Stromal cell of bone marrow (primary cell): ENCODE measurements around the gene EFNB2.

Experiments
- DNase-seq: peaks from one replicate; pipeline ENCODE4 v3.0.0-alpha.2; 2012; ENCODE audit warnings: low read depth

Gene EFNB2, protein sequence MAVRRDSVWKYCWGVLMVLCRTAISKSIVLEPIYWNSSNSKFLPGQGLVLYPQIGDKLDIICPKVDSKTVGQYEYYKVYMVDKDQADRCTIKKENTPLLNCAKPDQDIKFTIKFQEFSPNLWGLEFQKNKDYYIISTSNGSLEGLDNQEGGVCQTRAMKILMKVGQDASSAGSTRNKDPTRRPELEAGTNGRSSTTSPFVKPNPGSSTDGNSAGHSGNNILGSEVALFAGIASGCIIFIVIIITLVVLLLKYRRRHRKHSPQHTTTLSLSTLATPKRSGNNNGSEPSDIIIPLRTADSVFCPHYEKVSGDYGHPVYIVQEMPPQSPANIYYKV

DNA sequence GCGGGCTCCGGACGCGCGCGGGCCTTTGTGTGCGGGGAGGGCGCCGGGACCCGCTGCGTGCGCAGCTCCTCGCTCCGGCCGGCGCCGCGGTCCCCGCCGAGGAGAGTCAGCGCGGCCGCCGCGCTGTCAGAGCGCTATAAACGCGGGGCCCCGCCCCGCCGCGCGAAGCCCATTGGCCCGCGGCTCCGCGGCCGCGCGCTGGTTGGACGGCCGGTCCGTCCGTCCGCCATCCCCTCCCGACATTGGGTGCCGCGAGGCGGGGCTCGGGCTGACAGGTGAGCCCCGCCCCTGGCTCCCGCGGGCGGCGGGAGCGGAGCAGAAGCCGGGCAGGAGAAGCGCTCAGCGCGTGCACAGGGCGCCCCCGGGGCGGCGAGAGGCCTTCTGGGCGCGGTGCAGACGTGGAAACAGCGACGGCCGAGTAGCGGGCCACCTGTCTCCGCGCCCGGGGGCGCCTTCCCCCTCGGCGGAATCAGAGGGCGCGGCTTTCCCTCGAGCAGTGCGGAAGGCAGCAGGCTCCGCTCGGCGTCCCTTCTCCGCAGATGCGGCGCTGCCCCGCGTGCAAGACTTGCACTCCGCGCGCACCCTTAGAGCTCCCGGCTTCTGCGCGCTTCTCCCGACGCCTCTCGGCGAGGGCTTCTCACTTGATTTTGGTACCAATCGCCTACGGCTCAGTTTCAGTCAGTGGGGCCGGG, at the start of gene EFNB2:
Gene EFNB2 (minus strand): TSS at position 111 of the 692 bp plus-strand sequence. CDS start 698 bp downstream, outside the sequence.
- DNase-seq = peak; percentile 72

DNA sequence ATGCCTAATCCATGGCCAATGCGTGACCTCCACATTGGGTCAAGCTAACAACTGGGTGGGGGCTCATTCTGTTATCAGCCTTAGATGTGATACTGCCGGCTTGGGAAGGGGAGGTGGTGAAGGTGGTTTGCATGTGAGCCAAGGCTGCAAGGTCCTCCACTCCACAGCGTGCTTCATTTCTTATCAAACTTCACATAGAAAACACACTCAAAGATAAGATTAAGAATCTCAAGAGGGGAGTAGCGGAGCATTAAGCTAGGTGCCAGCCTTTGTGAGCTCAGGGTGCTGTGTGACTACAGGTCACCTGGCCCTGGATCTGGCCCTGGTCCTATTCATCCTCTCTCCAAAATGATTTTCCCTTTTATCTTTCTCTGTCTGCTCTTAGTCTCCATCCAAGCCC, 45.8 kb upstream of the EFNB2 start:
- no peak for DNase-seq

DNA sequence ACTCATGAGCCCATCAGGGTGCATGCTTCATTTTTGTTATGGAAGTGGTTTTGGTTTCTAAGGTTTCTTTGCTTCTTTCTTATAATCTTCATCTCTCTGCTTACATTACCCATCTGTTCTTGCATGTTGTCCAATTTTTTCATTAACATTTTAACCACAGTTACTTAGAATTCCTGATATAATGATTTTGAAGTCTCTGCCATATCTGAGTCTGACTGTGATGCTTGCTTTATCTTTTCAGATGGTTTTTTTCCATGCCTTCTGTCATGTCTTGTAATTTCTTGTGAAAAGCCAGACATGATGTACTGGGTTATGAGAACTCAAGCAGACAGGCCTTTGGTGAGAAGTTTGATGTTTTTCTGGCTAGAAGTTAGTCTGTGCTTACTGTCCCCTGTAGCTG, 40.4 kb upstream of the EFNB2 start:
- no peak for DNase-seq

DNA sequence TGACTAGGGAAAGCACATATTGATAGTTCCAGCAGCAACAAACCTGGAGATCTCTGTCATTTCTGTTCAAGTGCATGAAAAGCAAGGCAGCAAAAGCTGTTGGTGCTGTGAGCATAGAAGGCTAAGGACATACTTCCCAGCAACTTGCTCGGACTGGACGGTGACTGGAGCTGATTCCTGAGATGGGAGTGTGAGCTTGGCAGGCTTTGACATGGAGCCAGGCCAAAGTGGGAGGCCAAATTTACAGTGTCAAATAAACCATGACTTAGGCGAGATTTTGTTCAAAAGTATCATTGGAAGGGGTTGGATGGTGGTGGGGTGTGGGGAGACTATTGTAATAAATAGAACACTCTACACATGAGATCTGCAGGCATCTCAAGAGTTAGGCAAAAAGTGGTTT, 38.4 kb upstream of the EFNB2 start:
- DNase-seq = no peak

DNA sequence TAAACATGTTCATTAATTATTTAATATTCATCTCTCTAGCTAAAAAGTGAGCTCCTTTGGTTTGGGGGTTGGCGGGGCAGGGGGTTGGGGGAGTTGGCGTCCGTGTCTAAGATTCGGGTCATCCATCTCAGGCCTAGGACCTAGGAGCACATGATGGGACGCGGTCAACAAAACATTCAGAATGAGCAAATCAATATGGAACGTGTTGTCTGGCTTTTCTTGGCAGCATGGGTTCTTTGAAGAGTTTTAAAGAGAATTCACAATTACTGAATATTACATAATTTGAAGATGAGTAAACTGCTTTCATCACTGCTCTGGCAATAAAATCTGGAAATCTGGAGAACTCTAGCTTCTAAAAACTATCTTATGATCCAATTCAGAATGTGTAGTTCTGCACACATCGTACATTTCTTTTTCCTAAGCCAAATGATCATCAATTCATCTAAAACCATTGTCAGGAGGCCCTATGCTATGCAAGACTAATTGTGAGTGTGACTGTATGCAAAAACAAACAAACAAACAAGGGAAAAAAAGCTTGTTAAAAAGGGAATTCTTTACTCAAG, 37.9 kb upstream of the EFNB2 start:
- peak; percentile 57 for DNase-seq

DNA sequence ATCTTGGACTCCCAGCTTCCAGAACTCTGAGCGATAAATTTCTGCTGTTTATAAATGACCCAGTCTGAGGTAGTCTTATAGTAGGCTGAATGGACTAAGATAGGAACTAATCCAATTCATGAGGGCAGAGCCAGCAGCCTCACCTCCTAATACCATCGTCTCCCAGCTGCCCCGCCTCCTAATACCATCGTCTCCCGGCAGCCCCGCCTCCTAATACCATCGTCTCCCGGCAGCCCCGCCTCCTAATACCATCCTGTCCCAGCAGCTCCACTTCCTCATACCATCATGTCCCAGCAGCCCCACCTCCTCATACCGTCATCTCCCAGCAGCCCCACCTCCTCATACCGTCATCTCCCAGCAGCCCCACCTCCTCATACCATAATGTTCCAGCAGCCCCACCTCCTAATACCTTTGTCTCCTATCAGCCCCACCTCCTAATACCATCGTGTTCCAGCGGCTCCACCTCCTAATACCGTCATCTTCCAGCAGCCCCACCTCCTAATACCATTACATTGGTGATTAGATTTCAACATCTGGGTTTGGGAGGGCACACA, 34.9 kb upstream of the EFNB2 start:
- no peak for DNase-seq

DNA sequence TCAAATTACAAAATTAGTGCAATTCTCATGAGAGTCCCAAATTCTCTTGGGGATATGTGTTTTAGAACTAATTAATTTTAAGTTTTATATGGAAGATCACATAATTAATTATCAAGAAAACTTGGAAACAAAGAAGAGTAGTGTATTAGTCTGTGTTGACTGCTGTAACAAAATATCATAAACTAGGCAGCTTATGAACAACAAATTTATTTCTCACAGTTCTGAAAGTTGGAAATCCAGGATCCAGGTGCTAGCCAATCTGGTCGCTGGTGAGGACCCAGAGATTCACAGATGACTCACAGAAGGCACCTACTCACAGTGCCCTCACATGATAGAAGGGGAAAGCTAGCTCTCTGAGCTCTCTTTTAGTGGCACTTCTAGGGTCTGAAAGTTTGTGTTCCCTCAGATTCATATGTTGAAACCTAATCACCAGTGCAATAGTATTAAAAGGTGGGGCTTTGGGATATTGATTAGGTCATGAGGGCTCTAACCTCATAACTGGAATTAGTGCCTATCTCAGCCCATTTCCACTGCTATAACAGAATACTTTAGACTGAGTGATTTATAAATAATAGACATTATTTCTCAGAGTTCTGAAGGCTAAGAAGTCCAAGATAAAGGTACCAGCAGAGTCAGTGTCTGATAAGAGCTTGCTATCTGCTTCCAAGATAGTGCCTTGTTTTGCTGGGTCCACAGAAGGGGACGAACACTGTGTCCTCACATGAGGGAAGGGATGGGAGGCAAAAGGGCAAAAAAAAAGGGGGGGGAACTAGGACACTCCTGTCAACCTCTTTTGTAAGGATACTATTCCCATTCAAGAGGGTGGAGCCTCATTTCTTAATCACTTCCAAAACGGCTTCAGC, 34.0 kb upstream of the EFNB2 start:
- no peak for DNase-seq

DNA sequence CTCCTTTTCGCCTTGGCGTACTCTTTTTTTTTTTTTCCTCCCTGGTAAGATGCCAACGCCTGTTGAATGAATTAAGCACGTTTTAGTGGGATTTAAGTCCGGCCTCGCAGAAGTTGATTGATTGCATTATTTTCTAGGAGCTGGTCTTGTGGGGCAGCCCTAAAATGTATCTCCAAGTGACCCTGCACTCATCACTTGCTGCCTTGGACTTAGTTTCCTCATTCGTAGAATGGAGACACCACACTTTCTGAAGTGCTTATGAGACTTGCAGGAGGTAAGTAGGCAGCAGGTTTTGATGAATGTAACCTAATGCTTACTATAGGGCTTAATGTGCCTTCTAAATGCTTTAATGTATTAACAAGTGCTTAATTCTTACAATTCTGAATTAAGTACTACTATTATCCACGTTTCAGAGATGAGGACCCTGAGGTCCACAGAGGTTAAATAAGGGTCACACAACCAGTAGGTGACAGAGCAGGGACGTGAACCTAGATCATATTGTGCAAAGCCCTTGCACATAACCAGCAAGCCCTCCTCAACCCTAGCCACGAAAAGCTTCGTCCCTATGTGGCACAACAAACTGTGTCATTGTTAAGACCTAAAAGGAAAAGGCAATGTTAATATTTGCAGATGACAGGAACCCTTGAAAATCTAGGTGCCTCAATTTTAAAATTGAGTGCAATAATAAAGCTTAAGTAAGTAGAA, 33.0 kb upstream of the EFNB2 start:
- no peak for DNase-seq

DNA sequence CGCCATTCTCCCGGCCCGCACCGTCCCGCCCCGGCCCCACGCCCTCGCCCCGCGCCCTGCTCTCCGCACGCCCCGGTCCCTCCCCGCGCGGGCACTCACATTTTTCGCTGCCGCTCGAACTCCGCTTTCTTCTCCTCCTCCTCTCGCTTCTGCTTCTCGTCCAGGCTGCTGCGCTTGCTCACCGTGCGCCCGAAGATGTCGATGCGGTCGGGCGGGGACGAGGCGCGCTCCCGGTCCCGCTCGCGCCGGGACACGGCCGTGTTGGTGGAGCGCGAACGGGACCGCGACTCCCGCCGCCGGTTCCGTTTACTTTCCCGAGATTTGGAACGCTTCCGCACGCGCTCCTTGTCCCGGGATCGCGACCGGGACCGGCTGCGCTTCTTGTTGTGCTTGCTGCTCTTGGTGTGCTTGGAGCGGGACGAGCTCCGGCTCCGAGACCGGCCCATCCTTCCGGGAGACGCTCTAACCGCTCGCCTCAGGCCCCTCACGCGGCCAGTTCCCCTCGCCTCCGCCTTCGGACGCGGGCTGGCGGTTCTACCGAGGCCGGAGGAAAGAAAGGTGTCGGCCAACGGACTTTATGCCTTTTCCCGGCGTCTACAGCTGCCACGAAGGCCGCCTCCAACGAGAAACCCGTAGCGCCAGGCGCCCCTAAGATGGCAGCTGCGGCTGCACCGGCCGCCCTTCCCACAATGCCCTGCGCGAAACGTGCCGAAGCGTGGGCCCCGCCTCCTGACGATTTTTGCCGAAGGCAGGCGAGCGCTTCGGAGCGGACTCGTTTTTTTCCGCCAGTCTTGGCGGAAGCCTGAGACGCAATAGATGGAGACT, 32.2 kb upstream of the EFNB2 start, which contains the start of gene ARGLU1:
Gene ARGLU1 (minus strand): TSS at position 664 of the 825 bp plus-strand sequence. CDS start 218 bp downstream, at position 446.
- peak; percentile 81 for DNase-seq

DNA sequence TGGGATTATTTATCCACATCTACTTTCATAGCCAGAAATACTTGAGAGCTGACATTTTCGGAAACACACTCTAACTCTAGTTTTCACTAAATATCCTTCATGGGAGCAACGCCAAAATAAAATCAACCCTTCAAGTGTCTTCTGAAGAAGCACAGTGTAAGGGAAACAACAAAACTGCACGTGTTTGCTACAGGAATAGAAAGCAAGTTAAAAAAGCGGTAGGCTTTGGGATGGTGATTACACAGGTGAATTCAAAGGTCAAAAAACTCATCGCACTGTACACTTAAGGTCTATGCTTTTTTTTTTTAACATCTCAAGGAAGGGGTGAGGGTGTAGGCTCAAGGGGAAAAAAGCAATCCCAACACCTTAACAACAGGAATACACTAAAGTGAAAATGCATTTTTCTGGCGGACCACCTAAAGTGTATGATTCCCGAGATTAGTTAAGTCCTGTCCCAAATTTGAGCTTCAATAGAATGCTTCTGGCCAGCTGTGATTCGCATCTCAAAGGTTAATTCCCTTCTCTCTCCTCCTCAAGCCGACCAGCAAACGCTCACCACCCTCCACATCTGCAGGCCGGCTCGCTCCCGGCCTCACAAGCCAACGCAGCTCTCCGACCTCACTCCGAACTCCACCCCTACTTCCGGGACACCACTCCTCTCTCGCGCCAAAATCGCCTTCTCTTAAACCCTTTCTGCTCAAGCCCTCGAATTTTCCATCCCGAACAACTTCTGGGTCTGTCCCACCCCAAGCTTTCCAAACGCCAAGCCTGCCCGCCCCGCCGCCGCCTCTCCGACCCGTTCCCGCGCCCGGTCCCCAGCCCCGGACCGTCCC, 31.4 kb upstream of the EFNB2 start:
- DNase-seq = peak; percentile 25

DNA sequence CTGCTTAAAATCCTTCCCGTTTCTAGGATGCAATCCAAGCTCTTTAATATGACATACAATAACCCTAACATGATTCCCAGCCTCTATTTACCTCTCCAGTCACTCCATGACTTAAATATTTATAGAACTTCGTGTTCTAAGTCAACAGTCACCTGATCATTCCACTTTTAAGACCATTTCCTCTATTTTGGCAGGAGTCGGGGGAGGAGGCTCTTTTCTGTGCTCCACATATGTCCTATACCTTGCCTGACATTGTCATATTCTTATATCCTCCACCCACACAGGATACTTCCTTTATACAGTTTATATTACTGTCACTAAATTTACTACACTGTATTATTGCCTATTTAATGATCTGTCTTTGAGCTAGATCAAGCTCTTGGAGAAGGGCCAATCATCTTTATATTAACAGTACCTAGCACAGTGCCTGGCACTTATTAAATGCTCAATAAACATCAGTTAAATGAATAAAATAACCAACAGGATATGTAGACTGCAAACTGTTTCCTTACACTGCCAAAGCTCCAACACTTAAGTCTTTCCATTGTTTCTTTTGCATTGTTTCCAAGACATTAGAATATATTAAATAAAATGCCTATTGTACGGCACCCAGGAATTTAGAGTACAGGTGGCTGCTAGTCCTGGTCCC, 29.8 kb upstream of the EFNB2 start:
- DNase-seq = no peak

DNA sequence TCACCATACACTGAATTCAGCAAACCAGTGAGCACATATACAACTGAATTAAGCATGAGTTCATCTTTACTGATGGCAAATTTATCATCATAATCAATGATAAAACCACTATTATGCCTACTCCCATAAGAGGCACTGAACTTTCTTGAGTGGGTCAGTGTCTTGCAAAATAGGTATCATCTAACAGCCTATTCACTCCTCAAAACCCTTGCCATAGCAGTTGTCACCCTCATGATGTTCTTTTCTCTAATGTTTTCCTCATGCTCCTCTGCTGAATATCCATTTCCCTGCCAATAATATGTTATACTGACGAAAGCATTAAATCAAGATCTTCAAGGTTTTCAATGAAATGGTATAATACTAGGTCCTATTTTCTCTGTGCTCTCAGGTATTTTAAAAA, 26.8 kb upstream of the EFNB2 start:
- DNase-seq = no peak

DNA sequence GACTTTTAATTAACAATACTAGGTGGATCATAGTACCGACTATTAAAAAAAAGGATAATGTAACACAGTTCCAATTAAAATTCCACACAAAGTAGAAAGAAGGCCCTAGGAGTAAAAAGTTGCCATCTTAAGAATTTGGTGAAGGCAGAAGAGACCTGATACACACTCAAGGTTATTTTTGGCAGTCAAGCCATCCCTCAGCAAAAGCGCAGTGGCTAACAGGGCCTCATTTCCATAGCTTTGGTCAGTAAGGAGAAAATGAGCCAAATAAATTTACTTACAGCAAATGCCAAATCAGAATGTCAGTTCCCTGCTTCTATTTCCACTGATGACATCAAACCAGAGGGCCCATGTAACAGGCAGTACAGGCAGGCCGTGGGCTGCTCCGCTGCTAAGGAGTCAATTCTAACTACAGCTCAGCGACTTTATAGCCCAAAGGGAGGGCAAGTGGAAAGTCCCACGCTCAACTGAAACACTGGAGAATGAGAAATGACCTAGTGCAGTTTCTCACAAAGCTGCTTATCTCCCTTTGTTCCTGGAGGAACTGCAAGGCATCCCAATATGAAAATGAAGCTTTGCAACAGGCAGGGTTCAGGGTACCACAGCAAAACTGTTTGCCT, 26.2 kb upstream of the EFNB2 start:
- peak; percentile 24 for DNase-seq

DNA sequence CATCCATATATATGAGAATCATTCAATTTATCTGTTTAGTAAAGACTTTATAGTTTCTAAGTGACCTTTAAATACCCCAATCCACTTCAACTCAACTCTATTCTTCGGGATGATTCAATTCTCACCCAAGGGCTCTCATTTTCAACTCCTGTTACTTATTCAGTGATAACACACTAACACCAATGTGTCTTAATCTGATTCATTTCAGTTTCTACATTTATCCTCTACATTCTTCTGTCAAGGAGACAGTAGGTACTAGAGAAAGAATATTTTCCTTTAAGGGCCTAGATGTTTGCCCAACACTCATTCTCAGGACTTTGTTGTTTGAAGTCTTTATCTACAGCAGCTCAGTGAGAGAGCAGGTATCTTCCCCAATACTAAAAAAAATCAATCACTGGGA, 25.4 kb upstream of the EFNB2 start:
- DNase-seq = no peak

DNA sequence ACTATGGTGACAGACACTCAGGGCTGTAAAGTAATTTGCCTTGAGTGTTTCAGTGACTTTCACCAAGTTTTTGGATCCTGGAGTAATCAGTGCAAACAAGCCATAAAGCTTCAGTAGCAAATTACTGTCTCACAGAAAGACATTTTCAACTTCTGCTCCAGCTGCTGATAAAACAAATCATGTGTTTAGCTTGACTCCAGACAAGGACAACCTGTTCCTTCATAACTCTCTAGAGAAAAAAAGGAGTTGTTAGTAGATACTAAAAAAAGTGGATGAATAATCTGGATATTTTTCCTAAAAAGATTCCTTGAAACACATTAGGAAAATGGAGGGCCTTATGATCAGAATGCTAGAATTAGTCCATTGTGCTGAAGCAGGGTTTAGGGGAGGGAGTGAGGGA, 23.1 kb upstream of the EFNB2 start:
- no peak for DNase-seq

DNA sequence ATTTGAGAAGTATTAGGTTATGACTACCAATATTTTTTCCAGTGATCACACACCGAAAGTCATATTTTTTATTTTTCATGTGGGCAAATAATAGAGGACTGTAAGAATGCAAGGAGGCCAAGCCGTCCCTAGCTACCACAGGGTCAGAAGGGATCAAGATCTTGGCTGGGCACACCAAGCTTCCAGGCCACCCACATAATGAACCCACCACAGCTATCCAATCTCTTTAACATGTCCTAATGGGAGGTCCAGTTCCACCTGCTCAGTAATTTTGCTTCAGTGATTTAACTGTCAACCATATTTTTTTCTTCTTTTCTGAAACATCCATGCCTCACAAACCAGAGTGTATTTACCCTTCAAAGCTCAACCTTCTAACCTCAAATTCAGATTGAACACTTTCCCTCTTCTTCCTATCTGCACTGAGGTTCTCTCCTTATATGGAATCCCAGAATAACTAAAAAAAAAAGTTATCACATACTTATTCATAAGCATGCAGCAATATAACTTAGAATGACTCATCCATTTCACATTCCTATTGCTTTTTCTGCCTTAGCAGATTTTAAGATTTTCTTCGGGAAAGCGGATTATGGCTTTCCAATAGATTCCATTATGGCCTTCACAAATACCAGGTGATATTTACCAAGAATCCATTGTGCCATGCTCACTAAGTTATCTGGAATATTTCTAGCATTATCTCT, 20.3 kb upstream of the EFNB2 start:
- no peak for DNase-seq

DNA sequence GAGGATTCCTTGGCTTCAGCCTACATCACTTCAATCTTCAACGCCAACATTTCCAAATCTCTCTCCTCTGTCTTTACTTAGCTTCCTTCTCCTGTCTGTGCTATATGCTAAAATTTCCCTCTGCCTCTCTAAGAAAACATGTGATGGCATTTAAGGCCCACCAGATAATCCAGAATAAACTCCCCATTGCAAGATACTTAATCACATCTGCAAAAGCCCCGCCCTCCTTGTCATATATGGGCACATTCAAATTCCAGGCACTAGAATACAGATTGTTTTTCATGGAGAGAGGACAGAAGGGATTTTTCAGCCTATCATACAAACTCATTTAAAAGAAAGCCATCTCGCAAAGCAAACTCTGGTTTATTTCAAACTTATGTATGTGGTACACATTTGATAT, 16.3 kb upstream of the EFNB2 start:
- no peak for DNase-seq

DNA sequence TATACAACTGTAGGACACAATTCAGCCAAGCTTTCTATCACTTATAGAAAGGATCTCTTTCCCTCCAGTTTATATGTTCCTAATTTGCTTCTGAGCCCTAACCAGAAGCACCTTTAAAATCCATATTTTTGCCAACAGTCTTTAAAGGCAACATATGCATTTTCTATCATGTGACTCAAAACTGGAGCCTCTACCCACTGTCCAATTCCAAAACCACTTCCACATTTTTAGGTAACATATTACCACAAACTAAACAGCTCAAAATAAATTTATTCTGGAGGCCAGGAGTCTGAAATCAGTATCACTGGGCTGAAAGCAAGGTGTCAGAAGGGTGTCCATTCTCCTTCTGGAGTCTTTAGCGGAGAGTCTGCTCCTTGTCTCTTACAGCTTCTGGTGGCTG, 15.9 kb upstream of the EFNB2 start:
- no peak for DNase-seq
